Neuron (in vitro differentiated cells): ENCODE data around the gene POM121L2.
A peak's percentile ranks its signal among the peaks of the same experiment; 100 is the strongest.

Source experiments
- H2AFZ ChIP-seq: one replicate; pipeline ENCODE4 v1.6.1; 2013; ENCODE audit warnings: low read depth, mild to moderate bottlenecking, inconsistent platforms, low read length, moderate library complexity
- H3K27me3 ChIP-seq: one replicate; pipeline ENCODE4 v1.6.1; 2013; ENCODE audit warnings: low read length; ENCODE audit not compliant: insufficient read depth
- H3K36me3 ChIP-seq: one replicate; pipeline ENCODE4 v1.6.1; 2013; ENCODE audit warnings: low read length; ENCODE audit not compliant: insufficient read depth
- H3K4me1 ChIP-seq: one replicate; pipeline ENCODE4 v1.6.1; 2013; ENCODE audit warnings: low read length; ENCODE audit not compliant: insufficient read depth
- H3K4me3 ChIP-seq: 2 replicates; pipeline ENCODE4 v1.5.1; 2013; ENCODE audit warnings: mild to moderate bottlenecking, low read length, moderate library complexity
- H3K9me3 ChIP-seq: one replicate; pipeline ENCODE4 v1.6.1; 2013; ENCODE audit warnings: low read length

POM121L2 gene

GRCh38 chr6:27312146-27312949 lies at the start of gene POM121L2:
TSS of gene POM121L2 (minus strand) at chr6:27312273. CDS start at chr6:27312170, 103 bp downstream.
- Histone ChIP-seq H3K9me3 (peaks cover 2% of the 10 kb centered on the region), H3K4me1 (no peaks in the 10 kb centered on the region), H3K27me3 (peaks cover 29% of the 10 kb centered on the region), H2AFZ (peak within 1 kb of the TSS; percentile 62), H3K36me3 (no peaks in the 10 kb centered on the region), H3K4me3 (peak within 1 kb of the TSS; percentile 30)

- Histone ChIP-seq H3K27me3 (no peaks in the 10 kb centered on the region), H3K4me3 (no peak overlapping the region), H3K36me3 (no peaks in the 10 kb centered on the region), H3K9me3 (peaks cover 6% of the 10 kb centered on the region), H3K4me1 (no peaks in the 10 kb centered on the region), H2AFZ (no peak overlapping the region)
Observed at GRCh38 chr6:27359231-27359630, 47.2 kb upstream of the POM121L2 start.

GRCh38 chr6:27358786-27359185 lies 46.7 kb upstream of the POM121L2 start:
- H3K36me3 ChIP-seq: no peaks in the 10 kb centered on the region
- H3K4me3 ChIP-seq: no peak overlapping the region
- no peaks in the 10 kb centered on the region for H3K27me3 ChIP-seq
- H2AFZ ChIP-seq: no peak overlapping the region
- peaks cover 6% of the 10 kb centered on the region for H3K9me3 ChIP-seq
- H3K4me1 ChIP-seq: no peaks in the 10 kb centered on the region

- Histone ChIP-seq H3K4me3 (no peak overlapping the region), H3K36me3 (no peaks in the 10 kb centered on the region), H3K9me3 (no peaks in the 10 kb centered on the region), H3K27me3 (no peaks in the 10 kb centered on the region), H3K4me1 (no peaks in the 10 kb centered on the region), H2AFZ (no peak overlapping the region)
Observed at GRCh38 chr6:27352850-27353249, 40.8 kb upstream of the POM121L2 start.

GRCh38 chr6:27334141-27334540 lies 22.1 kb upstream of the POM121L2 start:
- Histone ChIP-seq H2AFZ (no peak overlapping the region), H3K4me1 (no peaks in the 10 kb centered on the region), H3K4me3 (no peak overlapping the region), H3K9me3 (no peaks in the 10 kb centered on the region), H3K36me3 (no peaks in the 10 kb centered on the region), H3K27me3 (no peaks in the 10 kb centered on the region)

- Histone ChIP-seq H3K27me3 (no peaks in the 10 kb centered on the region), H3K4me1 (no peaks in the 10 kb centered on the region), H3K36me3 (no peaks in the 10 kb centered on the region), H3K4me3 (peak overlapping the region; percentile 47), H3K9me3 (no peaks in the 10 kb centered on the region), H2AFZ (no peak overlapping the region)
Observed at GRCh38 chr6:27333642-27334040, 21.6 kb upstream of the POM121L2 start.

- peak overlapping the region; percentile 40 for H2AFZ ChIP-seq
- peak overlapping the region; percentile 47 for H3K4me3 ChIP-seq
- no peaks in the 10 kb centered on the region for H3K27me3 ChIP-seq
- H3K36me3 ChIP-seq: no peaks in the 10 kb centered on the region
- no peaks in the 10 kb centered on the region for H3K4me1 ChIP-seq
- H3K9me3 ChIP-seq: no peaks in the 10 kb centered on the region
Observed at GRCh38 chr6:27332692-27333641, 20.9 kb upstream of the POM121L2 start.

- H3K9me3 ChIP-seq: no peaks in the 10 kb centered on the region
- peaks cover 4% of the 10 kb centered on the region for H3K27me3 ChIP-seq
- H3K4me1 ChIP-seq: no peaks in the 10 kb centered on the region
- H3K4me3 ChIP-seq: no peak overlapping the region
- no peaks in the 10 kb centered on the region for H3K36me3 ChIP-seq
- no peak overlapping the region for H2AFZ ChIP-seq
Observed at GRCh38 chr6:27327023-27327738, 15.1 kb upstream of the POM121L2 start.

- Histone ChIP-seq H3K4me3 (no peak overlapping the region), H3K27me3 (peaks cover 4% of the 10 kb centered on the region), H3K9me3 (no peaks in the 10 kb centered on the region), H3K4me1 (no peaks in the 10 kb centered on the region), H2AFZ (no peak overlapping the region), H3K36me3 (no peaks in the 10 kb centered on the region)
Observed at GRCh38 chr6:27321901-27322300, 9.8 kb upstream of the POM121L2 start.

- H3K4me1 ChIP-seq: no peaks in the 10 kb centered on the region
- no peak overlapping the region for H2AFZ ChIP-seq
- no peaks in the 10 kb centered on the region for H3K9me3 ChIP-seq
- peaks cover 4% of the 10 kb centered on the region for H3K27me3 ChIP-seq
- no peak overlapping the region for H3K4me3 ChIP-seq
- no peaks in the 10 kb centered on the region for H3K36me3 ChIP-seq
Observed at GRCh38 chr6:27321370-27321769, 9.3 kb upstream of the POM121L2 start.

GRCh38 chr6:27318973-27319372 lies 6.9 kb upstream of the POM121L2 start:
- no peaks in the 10 kb centered on the region for H3K4me1 ChIP-seq

GRCh38 chr6:27314046-27314445 lies 2.0 kb upstream of the POM121L2 start:
- Histone ChIP-seq H3K4me3 (no peak overlapping the region), H3K9me3 (peaks cover 2% of the 10 kb centered on the region), H2AFZ (no peak overlapping the region), H3K27me3 (peaks cover 29% of the 10 kb centered on the region), H3K4me1 (no peaks in the 10 kb centered on the region), H3K36me3 (no peaks in the 10 kb centered on the region)

More at GRCh38 chr6:27318973-27319372, 6.9 kb upstream of the POM121L2 start:
- no peak overlapping the region for H2AFZ ChIP-seq
- peaks cover 4% of the 10 kb centered on the region for H3K27me3 ChIP-seq
- no peaks in the 10 kb centered on the region for H3K9me3 ChIP-seq
- H3K4me3 ChIP-seq: no peak overlapping the region
- no peaks in the 10 kb centered on the region for H3K36me3 ChIP-seq

- Histone ChIP-seq H3K4me3 (no peak overlapping the region), H3K27me3 (peaks cover 29% of the 10 kb centered on the region)
Observed at GRCh38 chr6:27312950-27313271, 838 bp upstream of the POM121L2 start.

More at GRCh38 chr6:27312950-27313271, 838 bp upstream of the POM121L2 start:
- Histone ChIP-seq H3K36me3 (no peaks in the 10 kb centered on the region), H2AFZ (no peak overlapping the region), H3K9me3 (peaks cover 2% of the 10 kb centered on the region), H3K4me1 (no peaks in the 10 kb centered on the region)
